T follicular helper cell (primary cell): Measurements from ENCODE around the gene FAM168A.
"Not testable (repeated sequence)": the region's sequence is repeated elsewhere in the genome, so short reads cannot be mapped to it uniquely, and the experiment has no call there.

Source experiments
- DNase-seq: peaks from one replicate; pipeline ENCODE4 v3.0.0-alpha.2; 2020; ENCODE audit warnings: low read depth

FAM168A gene

GRCh38 chr11:73596547-73596946, 1.4 kb downstream of the FAM168A start:
- DNase-seq = no peak

GRCh38 chr11:73592640-73593039, 5.3 kb downstream of the FAM168A start:
- DNase-seq = no peak

GRCh38 chr11:73591743-73592142, 6.2 kb downstream of the FAM168A start:
- DNase-seq = no peak

GRCh38 chr11:73590991-73591390, 6.9 kb downstream of the FAM168A start:
- DNase-seq = no peak

- DNase-seq = no peak
These were observed 11.1 kb downstream of the FAM168A start for GRCh38 chr11:73586791-73587190.

- no peak for DNase-seq
These were observed 11.9 kb downstream of the FAM168A start for GRCh38 chr11:73585834-73586575.

- no peak for DNase-seq
These were observed 13.1 kb downstream of the FAM168A start for GRCh38 chr11:73584831-73585230.

GRCh38 chr11:73582653-73583052, 15.3 kb downstream of the FAM168A start:
- DNase-seq = no peak

GRCh38 chr11:73580749-73581148, 17.2 kb downstream of the FAM168A start:
- not testable (repeated sequence) for DNase-seq

GRCh38 chr11:73579641-73580434, 18.1 kb downstream of the FAM168A start:
- DNase-seq = no peak

GRCh38 chr11:73578592-73579185, 19.2 kb downstream of the FAM168A start:
- DNase-seq = no peak

GRCh38 chr11:73577496-73577917, 20.4 kb downstream of the FAM168A start:
- no peak for DNase-seq

GRCh38 chr11:73576185-73576614, 21.7 kb downstream of the FAM168A start:
- DNase-seq = no peak

- DNase-seq = not testable (repeated sequence)
These were observed 25.9 kb downstream of the FAM168A start for GRCh38 chr11:73571982-73572381.

GRCh38 chr11:73570415-73571114, 27.3 kb downstream of the FAM168A start:
- no peak for DNase-seq

GRCh38 chr11:73566977-73567755, 30.7 kb downstream of the FAM168A start:
- DNase-seq = no peak

GRCh38 chr11:73566422-73566821, 31.5 kb downstream of the FAM168A start:
- no peak for DNase-seq

GRCh38 chr11:73565804-73566203, 32.1 kb downstream of the FAM168A start:
- no peak for DNase-seq

GRCh38 chr11:73564903-73565302, 33.0 kb downstream of the FAM168A start:
- no peak for DNase-seq

GRCh38 chr11:73563539-73564200, 34.2 kb downstream of the FAM168A start:
- DNase-seq = no peak

- no peak for DNase-seq
These were observed 38.2 kb downstream of the FAM168A start for GRCh38 chr11:73559743-73560142.
